ENCODE measurements around the gene SULT1B1. TPM values are rescaled to one million over a fixed set of nuclear protein-coding genes. Genes with fewer than 3 reads are reported as not detected.

The SULT1B1 gene
- total RNA-seq, 3 donors from 2014 or later = 0.88 to 1.6 (median 1.4) TPM

DNA sequence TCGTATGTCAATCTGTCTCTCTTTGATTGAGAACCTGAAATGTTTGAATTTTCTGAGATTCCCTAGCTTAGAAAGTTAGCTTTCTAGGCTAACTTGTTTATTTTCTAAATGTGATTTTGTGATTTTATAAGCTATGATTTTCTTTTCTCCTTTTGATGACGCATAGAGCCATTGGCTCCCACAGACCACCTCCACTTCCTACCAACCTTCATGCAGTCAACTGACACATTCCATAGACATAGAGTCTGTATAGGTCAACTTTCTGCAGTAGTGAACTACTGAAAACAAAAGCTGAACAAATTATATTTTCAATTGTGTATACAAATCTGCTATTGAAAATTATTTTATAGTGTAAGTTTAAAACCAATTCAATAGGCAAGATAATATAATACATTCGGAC is 2.8 kb upstream of the SULT1B1 start:
- no peak overlapping the region for H3K4me3 ChIP-seq

DNA sequence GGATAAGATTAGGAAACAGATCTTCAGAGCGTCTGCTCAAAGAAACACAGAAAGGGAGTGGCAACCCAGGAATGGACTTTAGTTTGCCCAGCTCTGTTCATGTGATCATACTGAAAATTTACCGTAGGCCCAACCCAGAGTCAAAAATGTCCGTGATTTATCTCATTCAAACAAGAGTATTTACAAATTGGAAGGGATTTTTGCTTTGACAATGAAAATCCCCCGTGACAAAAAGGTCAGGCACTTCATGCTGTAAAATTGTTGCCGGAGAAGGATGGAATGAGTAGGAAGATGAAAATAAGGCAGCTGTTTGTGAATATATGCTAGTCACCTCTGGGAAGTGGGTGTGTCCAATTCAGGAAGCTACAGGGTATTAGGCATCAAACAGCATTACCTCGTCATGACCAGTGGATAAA is 1.2 kb downstream of the SULT1B1 start:
- TF ChIP-seq POLR2A (IDR thresholded peaks at IDR 0.05) = no peak
- no peak for TF ChIP-seq POLR2AphosphoS5 (IDR thresholded peaks at IDR 0.05)
- TF ChIP-seq, protein P1, sequence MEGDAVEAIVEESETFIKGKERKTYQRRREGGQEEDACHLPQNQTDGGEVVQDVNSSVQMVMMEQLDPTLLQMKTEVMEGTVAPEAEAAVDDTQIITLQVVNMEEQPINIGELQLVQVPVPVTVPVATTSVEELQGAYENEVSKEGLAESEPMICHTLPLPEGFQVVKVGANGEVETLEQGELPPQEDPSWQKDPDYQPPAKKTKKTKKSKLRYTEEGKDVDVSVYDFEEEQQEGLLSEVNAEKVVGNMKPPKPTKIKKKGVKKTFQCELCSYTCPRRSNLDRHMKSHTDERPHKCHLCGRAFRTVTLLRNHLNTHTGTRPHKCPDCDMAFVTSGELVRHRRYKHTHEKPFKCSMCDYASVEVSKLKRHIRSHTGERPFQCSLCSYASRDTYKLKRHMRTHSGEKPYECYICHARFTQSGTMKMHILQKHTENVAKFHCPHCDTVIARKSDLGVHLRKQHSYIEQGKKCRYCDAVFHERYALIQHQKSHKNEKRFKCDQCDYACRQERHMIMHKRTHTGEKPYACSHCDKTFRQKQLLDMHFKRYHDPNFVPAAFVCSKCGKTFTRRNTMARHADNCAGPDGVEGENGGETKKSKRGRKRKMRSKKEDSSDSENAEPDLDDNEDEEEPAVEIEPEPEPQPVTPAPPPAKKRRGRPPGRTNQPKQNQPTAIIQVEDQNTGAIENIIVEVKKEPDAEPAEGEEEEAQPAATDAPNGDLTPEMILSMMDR (IDR thresholded peaks at IDR 0.05) = no peak
- intact Hi-C loops (cut with DNase I; ENCODE audit: low total_unique reads) = no loop called here
- no peaks in the 10 kb centered on the region for H3K27me3 ChIP-seq
- no peaks in the 10 kb centered on the region for H3K4me1 ChIP-seq
- H3K36me3 ChIP-seq = no peaks in the 10 kb centered on the region
- no peak overlapping the region for H3K27ac ChIP-seq
- H3K9me3 ChIP-seq = no peaks in the 10 kb centered on the region
- no peak overlapping the region for H3K4me3 ChIP-seq
- no peak for DNase-seq (ENCODE audit: low spot score in 2 of 2)

More for the DNA sequence above, 2.8 kb upstream of the SULT1B1 start:
- DNase-seq (ENCODE audit: low spot score in 2 of 2) = no peak
- Histone ChIP-seq H3K27ac (no peak overlapping the region), H3K4me1 (no peaks in the 10 kb centered on the region), H3K27me3 (no peaks in the 10 kb centered on the region), H3K9me3 (no peaks in the 10 kb centered on the region), H3K36me3 (no peaks in the 10 kb centered on the region)
- TF ChIP-seq POLR2AphosphoS5 (IDR thresholded peaks at IDR 0.05) (no peak), POLR2A (IDR thresholded peaks at IDR 0.05) (no peak)
- TF ChIP-seq, protein P1 (IDR thresholded peaks at IDR 0.05) = no peak
- intact Hi-C loops (cut with DNase I; ENCODE audit: low total_unique reads) = no loop called here

DNA sequence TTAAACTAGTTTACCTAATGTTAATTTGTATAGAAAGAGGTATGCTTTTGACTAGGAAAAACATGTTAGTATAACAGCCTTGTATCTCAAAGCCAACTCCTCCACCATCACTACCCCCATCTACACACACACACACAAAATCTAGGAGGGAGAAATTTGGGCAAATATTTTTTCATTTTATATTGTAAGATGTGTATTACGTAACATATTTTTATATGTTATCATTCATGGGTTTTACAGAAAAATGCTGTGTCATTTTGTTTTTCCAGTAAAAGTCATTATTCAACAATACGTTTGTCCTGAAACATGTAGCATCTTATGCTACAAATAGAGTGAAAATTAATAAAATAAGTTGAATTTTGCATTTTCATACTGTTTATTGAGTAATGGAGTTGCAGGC is 3.0 kb downstream of the SULT1B1 start:
- intact Hi-C loops (cut with DNase I; ENCODE audit: low total_unique reads) = no loop called here
- no peaks in the 10 kb centered on the region for H3K9me3 ChIP-seq
- TF ChIP-seq POLR2AphosphoS5 (IDR thresholded peaks at IDR 0.05) (no peak), POLR2A (IDR thresholded peaks at IDR 0.05) (no peak)
- TF ChIP-seq, protein P1 (IDR thresholded peaks at IDR 0.05) = no peak
- no peaks in the 10 kb centered on the region for H3K4me1 ChIP-seq
- no peak for DNase-seq (ENCODE audit: low spot score in 2 of 2)
- no peak overlapping the region for H3K27ac ChIP-seq
- H3K4me3 ChIP-seq = no peak overlapping the region
- no peaks in the 10 kb centered on the region for H3K27me3 ChIP-seq
- no peaks in the 10 kb centered on the region for H3K36me3 ChIP-seq

DNA sequence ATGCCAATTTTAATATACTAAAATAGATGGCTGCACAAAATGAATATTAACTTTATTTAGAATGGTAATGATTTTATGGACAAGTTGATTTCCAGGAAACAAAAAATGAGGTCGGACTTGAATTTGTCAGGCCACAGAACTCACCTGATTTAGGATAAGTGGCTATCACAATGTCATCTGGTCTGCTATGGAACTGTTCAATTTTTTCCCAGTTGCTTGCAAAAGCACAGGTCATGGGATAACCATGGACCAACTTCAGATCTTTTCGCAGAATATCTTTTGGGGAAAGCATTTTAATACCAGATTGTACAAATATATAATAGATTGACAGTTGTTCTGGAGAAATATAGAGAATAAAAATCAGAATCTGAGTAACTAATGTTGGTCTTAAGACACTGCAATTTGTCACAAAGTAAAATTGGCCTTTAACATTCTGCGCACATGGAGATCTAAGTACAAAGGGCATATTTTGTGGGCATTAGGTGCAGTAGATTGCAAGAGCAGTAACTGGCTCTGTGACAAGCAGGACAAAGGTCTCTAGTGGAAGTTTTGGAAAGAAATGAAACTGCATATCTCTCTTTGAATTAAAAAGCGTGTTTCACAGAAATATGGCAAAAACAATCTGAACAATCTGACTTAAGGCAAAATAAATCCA is 5.4 kb downstream of the SULT1B1 start:
- Histone ChIP-seq H3K4me1 (no peaks in the 10 kb centered on the region), H3K36me3 (no peaks in the 10 kb centered on the region), H3K4me3 (no peak overlapping the region), H3K9me3 (no peaks in the 10 kb centered on the region), H3K27me3 (no peaks in the 10 kb centered on the region), H3K27ac (no peak overlapping the region)
- intact Hi-C loops (cut with DNase I; ENCODE audit: low total_unique reads) = no loop called here
- no peak for DNase-seq (ENCODE audit: low spot score in 2 of 2)
- TF ChIP-seq POLR2AphosphoS5 (IDR thresholded peaks at IDR 0.05) = no peak
- no peak for TF ChIP-seq POLR2A (IDR thresholded peaks at IDR 0.05)
- TF ChIP-seq, protein P1 (IDR thresholded peaks at IDR 0.05) = no peak

DNA sequence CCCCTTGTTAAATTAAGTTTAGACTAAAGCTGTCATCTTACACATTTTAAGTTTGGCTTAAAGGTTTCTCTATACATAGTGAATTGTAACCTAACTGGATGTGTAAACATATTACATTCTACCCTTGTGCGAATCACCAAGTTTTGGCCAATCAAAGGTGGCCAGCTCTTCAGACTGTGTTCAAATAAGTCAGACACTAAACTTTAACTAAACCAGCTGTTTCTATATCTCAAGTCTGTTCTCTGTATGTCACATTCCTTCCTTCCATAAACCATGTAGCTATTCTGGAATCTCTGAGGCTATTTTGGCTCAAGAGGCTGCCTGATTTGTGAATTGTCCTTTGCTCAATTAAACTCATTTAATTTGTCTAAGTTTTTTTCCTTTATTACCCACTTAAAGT is 6.7 kb downstream of the SULT1B1 start:
- no peak for TF ChIP-seq POLR2A (IDR thresholded peaks at IDR 0.05)
- TF ChIP-seq, protein P1 (IDR thresholded peaks at IDR 0.05) = no peak
- TF ChIP-seq POLR2AphosphoS5 (IDR thresholded peaks at IDR 0.05) = no peak
- Histone ChIP-seq H3K4me1 (no peaks in the 10 kb centered on the region), H3K36me3 (no peaks in the 10 kb centered on the region), H3K27ac (no peak overlapping the region), H3K27me3 (no peaks in the 10 kb centered on the region), H3K9me3 (no peaks in the 10 kb centered on the region), H3K4me3 (no peak overlapping the region)
- intact Hi-C loops (cut with DNase I; ENCODE audit: low total_unique reads) = no loop called here
- DNase-seq (ENCODE audit: low spot score in 2 of 2) = no peak

Measured in breast epithelium (tissue), 4 donors.